HG02678 (cell line): ENCODE measurements around the gene KRT6C.
"Not testable (repeated sequence)": the region's sequence is repeated elsewhere in the genome, so short reads cannot be mapped to it uniquely, and the experiment has no call there.

ENCODE experiments used
- ATAC-seq: cut with Tn5 transposase; IDR thresholded peaks from one replicate; pipeline ENCODE4 v1.9.1; 2021; ENCODE audit warnings: mild to moderate bottlenecking, moderate library complexity; ENCODE audit not compliant: unreplicated experiment

Gene KRT6C

DNA sequence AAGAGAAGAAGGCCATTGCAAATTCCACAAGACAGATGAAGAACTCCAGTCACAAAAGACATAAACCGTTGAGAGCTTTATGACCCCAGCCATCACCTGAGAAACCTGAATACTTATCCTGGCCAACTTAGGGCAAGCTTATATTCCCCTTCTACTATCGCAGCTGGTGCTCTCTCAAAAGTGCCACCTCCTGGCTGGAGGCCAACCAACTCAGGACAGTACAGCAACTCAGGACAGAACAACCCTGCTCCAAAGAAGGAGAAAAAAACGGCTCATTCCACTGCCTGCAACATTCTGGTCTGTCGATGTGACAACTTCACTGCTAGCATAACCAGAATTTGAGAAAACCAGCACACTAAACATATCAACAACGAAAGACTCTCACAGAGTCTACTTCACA is 11.9 kb downstream of the KRT6C start:
- ATAC-seq = no peak

DNA sequence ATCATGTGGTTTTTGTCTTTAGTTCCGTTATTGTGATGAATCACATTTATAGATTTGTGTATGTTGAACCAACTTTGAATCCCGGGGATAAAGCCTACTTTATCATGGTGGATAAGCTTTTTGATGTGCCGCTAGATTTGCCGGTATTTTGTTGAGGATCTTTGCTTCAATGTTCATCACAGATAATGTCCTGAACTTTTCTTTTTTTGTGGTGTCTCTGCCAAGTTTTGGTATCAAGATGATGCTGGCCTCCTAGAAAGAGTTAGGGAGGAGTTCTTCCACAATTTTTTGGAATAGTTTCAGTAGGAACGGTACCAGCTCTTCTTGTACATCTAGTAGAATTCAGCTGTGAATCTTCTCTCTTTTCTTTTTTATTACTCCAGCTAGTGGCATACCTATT is 14.7 kb downstream of the KRT6C start:
- ATAC-seq = no peak

DNA sequence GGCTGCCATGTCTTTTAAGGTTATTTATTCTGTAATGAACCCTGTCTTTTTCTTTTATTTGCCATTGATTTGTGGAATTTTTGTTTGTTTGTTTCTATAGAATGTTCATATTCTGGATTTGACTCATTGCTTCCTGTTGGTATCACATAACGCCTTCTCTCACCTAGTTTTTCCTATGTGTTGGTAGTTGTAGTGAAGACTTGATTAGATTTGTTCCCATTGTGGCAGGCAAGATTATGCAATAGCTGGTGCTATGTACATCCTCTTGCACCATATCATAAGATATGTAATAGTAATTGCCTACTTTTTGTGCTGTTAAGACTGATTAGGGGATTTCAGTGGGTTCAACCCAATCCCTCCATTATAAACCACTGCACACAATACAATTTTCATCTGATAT is 17.8 kb downstream of the KRT6C start:
- ATAC-seq = no peak

DNA sequence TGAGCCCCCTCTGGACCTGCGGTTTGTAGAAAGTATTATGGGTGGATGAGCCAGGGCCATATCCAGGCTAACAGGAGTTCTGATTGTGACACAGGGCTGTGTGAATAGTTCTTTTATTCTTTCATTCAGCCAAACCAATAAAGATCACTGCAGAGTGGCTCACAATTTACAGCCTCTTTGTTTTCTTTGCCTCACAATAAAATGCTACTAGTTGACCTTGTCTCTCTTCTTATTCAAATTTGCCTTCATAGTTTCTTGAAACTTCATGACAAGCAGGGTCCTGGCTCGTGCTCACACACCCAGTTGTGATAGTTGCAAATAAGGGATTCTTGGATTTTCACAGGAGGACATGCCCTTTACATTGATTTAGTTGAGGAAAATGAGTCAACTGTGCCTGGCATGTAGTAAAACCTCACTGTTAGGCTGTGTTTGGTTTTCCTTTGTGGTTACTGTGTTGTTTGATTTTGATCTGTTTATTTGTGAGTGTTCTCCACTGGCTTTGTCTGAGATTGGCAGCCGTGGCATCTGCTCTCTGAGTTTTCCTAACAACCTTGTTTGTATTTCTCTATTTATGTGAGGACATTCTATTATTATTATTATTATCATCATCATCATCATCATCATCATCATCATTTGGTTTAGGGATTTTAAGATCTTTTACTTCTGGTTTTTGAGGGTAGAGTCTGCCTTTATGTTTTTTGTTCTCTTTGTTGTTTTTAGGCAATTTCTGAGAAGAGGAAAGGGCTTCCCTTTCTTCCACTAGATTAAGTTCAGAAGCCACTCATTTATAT is 19.0 kb downstream of the KRT6C start:
- ATAC-seq = no peak

DNA sequence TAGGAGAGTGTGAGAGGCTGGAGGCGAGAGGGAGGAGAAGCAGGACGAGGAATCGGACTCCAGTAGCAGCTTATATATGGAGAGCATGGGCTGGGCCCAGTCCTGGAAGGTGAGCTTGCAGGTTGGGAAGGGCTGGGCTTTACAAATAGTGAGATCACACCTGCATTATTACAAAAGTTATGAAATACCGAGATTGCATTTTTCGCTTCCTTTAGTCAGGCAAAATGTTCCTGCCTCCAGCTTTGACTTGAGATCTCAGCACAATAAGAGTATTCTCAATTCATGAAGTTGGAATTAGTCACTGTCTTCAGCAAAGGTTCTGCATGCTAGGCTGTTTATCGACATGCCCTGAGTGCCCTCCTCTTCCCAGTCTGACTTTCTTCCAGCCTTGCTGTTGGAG is 21.5 kb downstream of the KRT6C start, which contains the start of gene KRT6B:
Gene KRT6B, minus strand, starts transcription at position 46 of the 400 bp plus-strand sequence. CDS start 68 bp downstream, outside the sequence.
- ATAC-seq = no peak

GRCh38 chr12:52448228-52448627 is 25.4 kb downstream of the KRT6C start:
- ATAC-seq = no peak

- ATAC-seq = not testable (repeated sequence)
These were observed 26.4 kb downstream of the KRT6C start for GRCh38 chr12:52447196-52447595.

DNA sequence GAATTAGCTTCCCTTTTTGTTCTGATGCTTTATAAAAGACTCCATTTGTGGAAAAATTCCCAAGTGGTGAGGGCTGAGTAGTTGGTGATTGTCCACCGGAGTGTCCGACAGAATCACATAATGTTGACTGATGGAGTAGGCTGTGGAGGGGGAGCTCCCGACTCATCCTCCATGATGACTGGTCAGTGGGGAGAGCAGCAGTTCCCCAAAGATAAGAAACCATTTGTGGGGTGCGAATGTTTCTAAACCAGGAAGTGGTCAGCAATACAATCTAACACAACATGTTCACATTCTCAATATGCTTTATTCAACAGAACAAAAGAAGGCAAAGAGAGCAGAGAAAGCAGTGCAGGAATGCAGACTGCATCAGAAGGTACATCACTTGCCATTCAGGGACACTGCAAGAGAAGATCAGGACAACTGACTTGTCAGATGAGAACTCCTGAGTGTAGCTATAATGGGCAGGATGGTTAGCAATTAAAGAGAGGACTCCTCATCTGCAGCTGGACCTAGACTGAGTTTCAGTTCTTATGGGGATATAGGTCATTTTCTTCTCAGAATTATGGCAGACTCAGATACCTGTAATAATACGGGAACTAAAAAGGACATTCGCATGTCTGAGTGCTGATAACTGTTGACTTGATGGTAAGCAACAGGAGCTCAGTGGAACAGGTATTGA is 27.1 kb downstream of the KRT6C start:
- no peak for ATAC-seq

GRCh38 chr12:52445876-52446275 is 27.7 kb downstream of the KRT6C start:
- ATAC-seq = no peak

- ATAC-seq = no peak
These were observed 28.7 kb downstream of the KRT6C start for GRCh38 chr12:52444647-52445595.

GRCh38 chr12:52443966-52444365 is 29.6 kb downstream of the KRT6C start:
- no peak for ATAC-seq

GRCh38 chr12:52442600-52443061 is 31.0 kb downstream of the KRT6C start:
- ATAC-seq = no peak

DNA sequence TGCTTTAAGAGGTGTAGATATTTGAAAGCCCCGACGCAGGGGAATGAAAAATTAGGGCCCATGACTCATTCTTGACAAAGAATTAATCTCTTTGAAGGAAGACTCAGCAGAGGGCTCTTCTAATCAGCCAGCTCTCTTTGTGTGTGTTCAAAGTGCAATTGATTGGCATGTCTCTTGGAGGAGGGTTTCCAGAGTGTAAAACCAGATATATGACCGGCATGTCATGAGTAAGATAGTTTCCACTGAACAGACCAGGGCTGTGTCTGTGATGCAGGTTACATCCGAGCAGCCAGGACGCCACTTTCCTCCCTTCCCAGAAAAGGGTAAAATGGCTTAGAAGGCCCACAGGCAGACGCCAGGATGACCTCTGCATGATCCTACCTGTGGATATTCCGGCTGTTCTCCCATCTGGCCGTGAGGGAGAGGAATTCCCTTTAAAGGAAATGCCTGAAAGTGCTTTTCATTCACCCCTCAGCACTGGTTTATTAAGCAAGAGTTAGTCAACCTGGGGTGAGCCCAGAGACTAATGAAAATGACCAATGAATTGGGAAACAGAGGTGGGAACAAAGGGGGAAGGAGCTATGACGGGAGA is 32.2 kb downstream of the KRT6C start:
- no peak for ATAC-seq

GRCh38 chr12:52440821-52441319 is 32.7 kb downstream of the KRT6C start:
- ATAC-seq = no peak

DNA sequence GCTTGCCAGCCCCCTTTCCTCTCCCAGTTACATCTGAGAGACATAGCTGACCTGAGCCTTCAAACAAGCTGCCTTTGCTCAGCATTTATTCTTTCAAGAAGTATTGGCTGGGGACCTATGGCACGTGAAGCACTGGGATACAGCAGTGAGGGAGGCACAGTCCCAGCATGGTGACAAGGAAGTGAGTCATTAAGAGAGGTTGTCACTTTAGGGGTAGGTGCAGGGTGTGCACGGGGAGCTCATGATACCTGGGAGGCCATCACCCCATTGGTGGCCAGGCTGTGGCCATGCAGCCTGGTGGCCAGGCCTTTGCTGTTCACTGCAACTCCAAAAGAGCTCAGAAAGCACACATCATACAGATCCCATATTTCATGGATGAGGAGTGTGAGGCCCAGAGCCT is 33.8 kb downstream of the KRT6C start:
- no peak for ATAC-seq

- no peak for ATAC-seq
These were observed 34.2 kb downstream of the KRT6C start for GRCh38 chr12:52439420-52439819.

GRCh38 chr12:52438305-52439301 is 35.0 kb downstream of the KRT6C start:
- no peak for ATAC-seq

GRCh38 chr12:52437508-52437907 is 36.1 kb downstream of the KRT6C start:
- ATAC-seq = no peak

GRCh38 chr12:52436828-52437474 is 36.7 kb downstream of the KRT6C start:
- no peak for ATAC-seq
